HG03354 (cell line): ENCODE results near the gene ADAMTSL1.

Experiments
- ATAC-seq: cut with Tn5 transposase; IDR thresholded peaks from one replicate; pipeline ENCODE4 v1.9.1; 2021; ENCODE audit warnings: mild to moderate bottlenecking; ENCODE audit not compliant: unreplicated experiment, poor library complexity, severe bottlenecking

ADAMTSL1 gene

GRCh38 chr9:18459962-18460584, 13.9 kb upstream of the ADAMTSL1 start:
- ATAC-seq = no peak

DNA sequence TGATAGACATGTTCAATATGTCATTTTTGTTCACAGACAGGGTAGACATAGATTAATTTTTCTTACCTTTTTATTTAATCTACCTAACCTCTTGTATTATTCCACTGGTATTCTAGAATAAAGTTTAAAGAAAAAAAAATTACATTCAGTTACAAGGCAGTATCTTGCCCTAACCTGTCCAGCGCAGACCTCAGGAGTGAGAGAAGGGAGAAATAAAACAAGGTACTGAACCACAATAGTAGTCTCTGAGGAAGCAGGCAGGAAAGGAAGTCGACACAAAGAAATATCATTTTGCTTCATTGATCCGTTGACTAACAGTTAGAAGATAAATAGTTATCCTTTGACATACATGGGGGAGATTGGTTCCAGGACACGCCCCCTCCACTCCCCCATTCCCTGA, 12.5 kb upstream of the ADAMTSL1 start:
- no peak for ATAC-seq

DNA sequence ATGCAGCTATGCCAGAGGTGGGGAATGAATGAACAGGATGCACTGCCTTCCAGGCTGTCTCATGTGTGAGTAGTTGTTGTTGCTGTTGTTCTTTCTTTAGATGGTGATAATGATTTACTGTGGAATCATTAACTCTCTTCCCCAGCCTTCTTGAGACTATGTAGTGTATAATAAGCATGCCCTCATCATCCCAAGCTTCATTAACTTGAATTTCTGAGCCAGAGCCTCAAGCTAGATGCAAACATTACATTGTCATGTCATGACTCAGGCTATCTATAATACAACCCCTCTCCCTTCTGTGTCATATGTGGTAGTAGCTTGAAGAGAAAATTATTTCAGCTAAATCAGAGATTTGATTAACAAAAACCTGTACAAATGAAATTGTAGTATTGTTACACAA, 10.0 kb upstream of the ADAMTSL1 start:
- no peak for ATAC-seq

DNA sequence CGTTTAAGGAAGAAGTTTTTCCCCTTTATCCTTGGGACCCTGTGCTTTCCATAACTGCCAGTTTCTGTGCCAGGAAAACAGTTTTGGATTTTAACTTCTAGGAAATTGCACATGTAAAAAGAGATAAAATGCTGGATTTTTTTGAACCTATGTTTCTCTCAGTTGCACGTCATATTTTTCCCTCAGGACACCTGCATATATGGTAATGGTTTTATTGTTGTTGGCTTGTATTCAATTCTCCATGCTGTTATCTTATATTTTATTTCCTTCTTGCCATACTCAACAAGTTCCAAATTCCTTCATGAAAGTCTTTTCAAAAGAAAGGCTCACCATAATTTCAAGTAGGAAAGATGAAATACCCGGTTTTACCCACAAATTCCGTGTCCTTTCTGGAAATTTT, 7.9 kb upstream of the ADAMTSL1 start:
- ATAC-seq = no peak

- ATAC-seq = no peak
Observed at GRCh38 chr9:18467696-18468095, 6.3 kb upstream of the ADAMTSL1 start.

GRCh38 chr9:18472435-18472834, 1.5 kb upstream of the ADAMTSL1 start:
- no peak for ATAC-seq

- ATAC-seq = no peak
Observed at GRCh38 chr9:18472841-18473251, 1.1 kb upstream of the ADAMTSL1 start.

GRCh38 chr9:18474783-18475182, 830 bp downstream of the ADAMTSL1 start:
- no peak for ATAC-seq

DNA sequence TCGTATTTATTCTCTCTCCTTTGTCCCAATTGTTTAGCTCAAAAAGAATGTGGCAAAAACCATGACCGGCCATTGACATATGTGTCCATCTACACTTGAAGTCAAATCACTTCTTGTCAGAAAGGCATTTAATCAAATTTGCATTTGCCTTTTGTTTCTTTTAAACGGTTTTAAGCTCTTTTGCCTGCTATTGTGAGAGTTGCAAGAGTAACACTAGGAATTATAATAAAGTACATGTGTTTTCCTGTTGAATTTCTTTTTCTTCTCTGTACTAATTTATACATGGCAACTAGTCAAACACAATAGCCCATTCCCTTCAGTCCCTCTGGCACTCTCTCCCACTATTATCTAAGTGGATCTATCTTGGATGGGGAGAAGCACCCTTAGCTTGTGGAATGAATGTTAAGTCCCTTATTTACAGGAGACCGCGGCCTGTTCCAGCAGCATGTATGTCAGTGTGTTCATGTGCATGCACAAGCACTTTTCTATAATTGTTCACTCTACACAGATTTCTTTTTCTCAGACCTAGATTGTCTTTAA, 3.2 kb downstream of the ADAMTSL1 start:
- no peak for ATAC-seq

- no peak for ATAC-seq
Observed at GRCh38 chr9:18477719-18478118, 3.8 kb downstream of the ADAMTSL1 start.

DNA sequence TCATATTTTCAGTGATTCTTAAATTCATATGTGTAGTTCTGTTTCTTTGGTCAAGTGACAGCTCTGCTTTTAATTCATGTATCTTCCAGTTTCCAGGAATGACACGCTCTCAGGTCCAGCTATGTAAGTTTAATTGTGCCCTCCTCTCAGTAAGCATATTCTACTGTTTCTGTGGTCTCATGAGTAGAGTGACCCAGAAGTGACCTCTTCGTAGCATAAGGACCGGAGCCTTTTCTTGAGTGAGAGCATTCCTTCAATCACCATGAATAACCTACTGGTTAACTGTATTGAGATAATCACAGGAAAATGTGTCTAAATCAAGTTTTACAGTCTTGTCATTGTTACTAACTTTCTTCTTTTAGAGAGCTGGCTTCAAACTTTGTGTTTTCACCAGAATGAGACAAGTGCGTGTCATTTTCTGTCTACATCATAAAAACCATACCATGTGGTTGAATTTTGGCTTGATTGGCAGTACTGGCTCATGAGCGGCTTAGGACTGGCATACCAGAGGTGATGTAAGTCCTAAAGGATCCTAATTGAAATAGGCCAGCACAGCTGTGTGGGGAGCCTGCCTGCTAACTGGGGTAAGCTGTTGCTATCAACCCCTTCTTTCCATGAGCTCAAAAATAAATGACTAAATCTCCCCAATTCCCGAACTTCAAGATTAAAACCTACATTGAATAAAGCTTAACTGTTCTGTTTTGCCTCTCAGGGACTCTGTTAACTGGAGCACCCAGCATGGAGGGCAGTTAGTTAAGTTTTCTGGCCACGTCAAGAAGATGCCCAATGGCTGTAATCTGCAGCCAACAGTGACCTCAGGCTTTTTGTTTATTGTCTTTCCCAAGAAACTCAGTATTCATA, 4.8 kb downstream of the ADAMTSL1 start:
- no peak for ATAC-seq

DNA sequence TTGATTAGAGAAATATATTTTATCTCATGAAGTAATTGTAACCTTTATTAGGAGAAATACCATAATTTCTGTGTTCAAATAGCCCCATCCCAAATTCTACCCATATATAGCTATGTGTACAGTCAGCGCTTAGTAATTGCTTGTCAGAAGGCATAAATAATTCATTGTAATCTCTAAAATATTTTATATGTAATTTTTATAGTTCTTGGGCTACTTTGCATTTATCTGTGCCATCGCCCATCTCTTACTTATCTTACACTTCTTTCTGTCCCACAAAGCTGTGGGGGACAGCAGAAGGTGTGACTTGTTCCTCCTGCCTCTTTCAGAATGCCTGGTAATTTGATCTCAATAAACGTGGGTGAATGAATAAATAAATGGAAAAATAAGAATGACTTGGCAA, 5.5 kb downstream of the ADAMTSL1 start:
- no peak for ATAC-seq

GRCh38 chr9:18480662-18481093, 6.7 kb downstream of the ADAMTSL1 start:
- no peak for ATAC-seq

DNA sequence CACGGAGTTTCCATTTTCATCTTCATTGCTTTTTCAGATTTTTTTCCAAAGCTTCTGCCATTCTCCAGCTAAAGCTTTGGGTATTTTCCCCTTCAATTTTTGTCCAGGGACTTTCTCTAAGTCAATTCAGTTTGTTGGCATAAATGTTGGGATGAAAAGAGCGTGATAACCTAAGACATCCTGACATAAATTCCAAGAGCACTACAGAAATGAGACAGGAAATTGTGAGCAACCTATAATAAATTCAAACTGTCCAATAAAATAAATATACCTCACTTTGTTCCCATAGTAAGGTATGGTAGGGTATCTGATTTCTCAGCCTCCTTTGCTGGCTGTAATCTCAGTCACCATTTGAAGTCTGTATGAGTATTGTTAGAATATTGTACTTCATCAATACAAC, 8.4 kb downstream of the ADAMTSL1 start:
- ATAC-seq = no peak

DNA sequence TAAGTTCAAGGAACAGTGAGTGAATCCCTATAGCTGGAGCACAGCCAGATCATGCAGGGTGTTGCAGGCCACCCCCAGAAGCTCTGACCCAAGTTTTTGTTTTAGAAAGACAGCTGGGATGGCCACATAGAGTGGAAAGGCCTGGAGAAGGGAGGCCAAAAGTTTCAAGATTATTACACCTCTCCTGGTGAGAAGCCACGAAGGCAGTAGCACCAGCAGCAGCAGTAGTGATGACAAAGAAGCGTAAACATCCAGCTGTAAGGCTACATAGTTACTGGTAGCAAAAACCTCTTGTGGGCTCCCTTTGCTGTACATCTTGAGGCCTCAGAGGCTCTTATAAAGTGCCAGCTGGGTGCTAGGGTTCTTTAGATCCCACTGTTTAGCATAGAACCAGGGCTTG, 11.8 kb downstream of the ADAMTSL1 start:
- ATAC-seq = no peak

DNA sequence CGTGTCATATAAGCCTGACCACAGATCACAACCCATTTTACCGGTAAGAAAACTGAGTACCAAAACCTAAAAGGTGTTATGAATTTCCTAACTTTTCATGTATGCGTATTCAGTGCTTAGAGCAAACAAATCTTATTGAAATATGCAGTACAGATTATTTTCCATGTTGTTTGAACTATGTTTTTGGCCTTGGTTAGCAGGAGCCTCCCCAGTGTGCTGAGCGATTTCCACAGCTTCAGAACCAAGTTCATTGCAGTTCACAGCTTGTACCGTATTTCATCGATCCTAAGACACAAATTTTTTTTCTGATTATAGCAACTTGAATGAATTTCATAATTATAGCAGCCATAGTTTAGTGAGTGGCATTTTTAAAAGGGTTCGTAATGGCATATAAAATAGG, 13.7 kb downstream of the ADAMTSL1 start:
- no peak for ATAC-seq

DNA sequence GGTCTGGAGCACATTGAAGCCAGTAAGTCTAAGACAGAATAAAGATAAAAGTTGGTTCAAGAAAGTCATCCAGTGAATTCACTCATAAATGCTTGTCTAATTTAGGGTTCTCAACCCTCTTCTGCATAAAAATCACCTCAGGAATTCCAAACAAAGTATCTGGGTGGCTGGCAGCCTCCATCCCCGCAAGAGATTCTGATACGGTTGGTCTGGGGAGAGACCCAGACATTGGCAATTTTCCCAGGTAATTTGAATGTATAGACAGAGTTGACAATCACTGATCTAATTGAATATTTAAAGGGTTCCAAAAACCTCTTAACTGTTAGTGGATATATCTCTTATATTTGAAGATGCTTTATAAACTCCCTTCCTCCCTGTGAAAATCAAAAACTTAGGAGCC, 14.9 kb downstream of the ADAMTSL1 start:
- no peak for ATAC-seq

GRCh38 chr9:18489861-18490260, 15.9 kb downstream of the ADAMTSL1 start:
- ATAC-seq = no peak

DNA sequence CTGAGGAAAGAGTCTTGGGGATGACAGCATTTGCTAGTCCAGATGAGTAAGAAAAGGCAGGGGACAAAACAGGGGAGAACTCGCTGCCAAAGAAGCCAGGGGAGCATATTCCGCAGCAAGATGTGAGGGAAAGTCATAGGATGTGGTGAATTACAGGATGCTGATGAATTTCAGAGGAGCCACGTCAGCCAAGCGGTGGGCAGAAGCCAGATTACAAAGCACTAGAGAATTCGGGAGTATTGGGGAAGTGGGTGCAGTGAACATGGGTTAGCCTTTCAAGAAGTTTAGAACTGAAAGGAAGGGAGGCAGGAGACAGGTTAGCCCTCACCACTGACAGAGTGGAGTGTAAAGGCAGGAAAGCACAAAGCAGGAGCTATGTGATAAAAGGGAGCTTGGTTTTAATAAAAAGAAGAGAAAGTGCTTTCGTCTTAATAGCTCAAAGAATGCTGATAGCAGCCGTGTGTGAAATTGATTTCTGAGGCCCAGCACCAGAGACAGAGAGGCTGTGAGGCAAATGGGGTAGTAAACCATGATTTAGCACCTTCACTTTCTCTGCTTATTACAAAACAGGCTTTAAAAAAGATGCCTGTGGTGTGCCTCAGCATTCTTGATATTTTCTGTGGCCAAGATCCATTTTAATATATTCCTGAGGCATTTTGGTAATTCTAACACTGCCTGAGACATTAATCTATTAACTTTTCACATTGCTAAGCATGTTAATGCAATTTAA, 16.9 kb downstream of the ADAMTSL1 start:
- no peak for ATAC-seq

DNA sequence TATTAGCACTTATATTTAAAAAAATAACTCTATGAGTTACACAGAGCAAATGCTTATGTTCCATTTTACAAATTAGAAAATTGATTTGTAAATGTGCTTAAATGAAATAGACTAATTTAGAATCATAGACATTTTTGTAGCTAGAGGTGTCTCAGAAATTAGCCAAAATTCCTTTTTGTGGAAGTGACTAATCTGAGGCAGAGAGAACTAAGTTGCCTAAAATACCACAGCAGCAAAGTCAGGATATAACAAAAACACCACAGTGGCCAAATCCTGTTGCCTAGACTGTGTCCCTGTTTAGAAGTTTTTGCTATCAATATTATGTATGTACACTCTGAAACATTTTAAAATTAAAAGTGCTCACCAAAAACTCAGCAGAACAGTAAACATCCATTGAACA, 18.7 kb downstream of the ADAMTSL1 start:
- no peak for ATAC-seq
